ENCODE measurements around the gene ZNF467. TPM values are rescaled to one million over a fixed set of nuclear protein-coding genes. Genes with fewer than 3 reads are reported as not detected.

The ZNF467 gene
- total RNA-seq, 2 donors from 2014 or later, result 4.6 to 7.4 TPM

DNA sequence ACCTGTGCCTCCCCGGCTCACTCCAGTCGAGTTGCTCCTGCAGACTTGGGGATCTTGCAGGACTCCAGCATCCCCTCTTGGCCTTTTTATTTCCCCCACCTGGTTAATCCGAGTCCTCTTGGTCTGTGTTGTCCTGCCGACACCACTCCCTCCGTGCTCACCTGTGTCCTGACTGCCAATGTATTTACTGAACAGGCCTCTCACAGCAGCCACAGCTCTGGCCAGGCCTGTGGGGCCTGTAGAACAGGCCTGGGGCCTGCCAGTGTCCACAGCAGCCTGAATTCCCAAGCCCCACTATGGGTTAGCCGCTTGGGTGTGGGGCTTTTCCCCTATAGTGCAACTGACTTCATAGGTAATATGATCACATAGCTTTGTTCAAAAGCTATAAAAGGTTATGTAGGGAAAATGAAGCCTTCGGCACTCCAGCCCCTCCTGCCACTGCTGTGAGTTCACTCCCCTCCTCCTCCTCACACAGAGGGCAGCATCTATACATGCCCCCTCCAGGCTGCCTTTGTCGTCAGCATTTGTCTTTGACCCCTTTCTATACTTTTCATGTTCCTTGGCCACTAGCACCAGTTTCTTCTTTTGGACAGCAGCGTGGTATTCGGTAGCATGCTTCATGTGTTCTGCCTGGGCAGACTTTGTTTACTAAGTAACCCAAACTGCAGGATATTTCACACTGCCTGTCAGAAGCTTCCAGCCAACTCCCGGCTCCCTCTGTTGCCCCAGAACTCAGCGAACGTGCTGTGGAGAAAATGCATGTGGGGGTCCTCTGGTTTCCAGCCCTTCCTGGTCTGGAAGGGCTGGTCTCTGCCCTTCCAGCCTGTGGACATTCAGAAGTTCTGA is 46.1 kb downstream of the ZNF467 start:
- no peaks in the 10 kb centered on the region for H3K27me3 ChIP-seq (replicated peaks; ENCODE audit: insufficient read depth)
- no peaks in the 10 kb centered on the region for H3K9me3 ChIP-seq
- no peaks in the 10 kb centered on the region for H3K4me1 ChIP-seq (ENCODE audit: control insufficient read depth in 1 of 2, low read depth in 2 of 2)
- ATAC-seq (ENCODE audit: insufficient number of reproducible peaks, low FRiP score, low read depth) (no peak), DNase-seq (ENCODE audit: low spot score) (no peak)
- H3K4me3 ChIP-seq, result no peak overlapping the region
- H3K36me3 ChIP-seq, result peaks cover 63% of the 10 kb centered on the region
- H3K27ac ChIP-seq, result no peak overlapping the region
- TF ChIP-seq, protein P1, sequence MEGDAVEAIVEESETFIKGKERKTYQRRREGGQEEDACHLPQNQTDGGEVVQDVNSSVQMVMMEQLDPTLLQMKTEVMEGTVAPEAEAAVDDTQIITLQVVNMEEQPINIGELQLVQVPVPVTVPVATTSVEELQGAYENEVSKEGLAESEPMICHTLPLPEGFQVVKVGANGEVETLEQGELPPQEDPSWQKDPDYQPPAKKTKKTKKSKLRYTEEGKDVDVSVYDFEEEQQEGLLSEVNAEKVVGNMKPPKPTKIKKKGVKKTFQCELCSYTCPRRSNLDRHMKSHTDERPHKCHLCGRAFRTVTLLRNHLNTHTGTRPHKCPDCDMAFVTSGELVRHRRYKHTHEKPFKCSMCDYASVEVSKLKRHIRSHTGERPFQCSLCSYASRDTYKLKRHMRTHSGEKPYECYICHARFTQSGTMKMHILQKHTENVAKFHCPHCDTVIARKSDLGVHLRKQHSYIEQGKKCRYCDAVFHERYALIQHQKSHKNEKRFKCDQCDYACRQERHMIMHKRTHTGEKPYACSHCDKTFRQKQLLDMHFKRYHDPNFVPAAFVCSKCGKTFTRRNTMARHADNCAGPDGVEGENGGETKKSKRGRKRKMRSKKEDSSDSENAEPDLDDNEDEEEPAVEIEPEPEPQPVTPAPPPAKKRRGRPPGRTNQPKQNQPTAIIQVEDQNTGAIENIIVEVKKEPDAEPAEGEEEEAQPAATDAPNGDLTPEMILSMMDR (IDR thresholded peaks at IDR 0.05), result no peak

DNA sequence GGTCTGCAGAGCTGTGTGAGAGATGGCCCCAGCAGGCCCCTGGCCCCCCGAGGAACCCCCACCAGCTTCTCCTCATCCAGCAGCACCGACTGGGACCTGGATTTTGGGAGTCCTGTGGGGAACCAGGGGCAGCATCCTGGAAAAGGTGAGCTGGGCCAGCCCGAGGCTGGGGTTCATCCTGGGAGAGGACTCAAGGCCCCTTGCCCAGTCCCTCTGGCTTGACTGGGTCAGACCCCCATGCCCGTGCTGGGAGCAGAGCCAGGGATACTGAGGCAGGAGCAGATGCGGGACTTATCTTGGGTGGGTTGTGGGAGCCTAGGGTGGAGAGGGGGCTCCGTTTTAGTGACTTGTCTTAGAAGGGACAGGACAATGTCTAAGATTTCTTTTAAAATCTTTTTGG is 47.5 kb downstream of the ZNF467 start:
- H3K9me3 ChIP-seq, result no peaks in the 10 kb centered on the region
- TF ChIP-seq, protein P1 (IDR thresholded peaks at IDR 0.05), result no peak
- H3K27ac ChIP-seq, result no peak overlapping the region
- no peak for DNase-seq (ENCODE audit: low spot score)
- no peak overlapping the region for H3K4me3 ChIP-seq
- no peaks in the 10 kb centered on the region for H3K27me3 ChIP-seq (replicated peaks; ENCODE audit: insufficient read depth)
- H3K4me1 ChIP-seq (ENCODE audit: control insufficient read depth in 1 of 2, low read depth in 2 of 2), result no peaks in the 10 kb centered on the region
- H3K36me3 ChIP-seq, result peaks cover 61% of the 10 kb centered on the region
- ATAC-seq (ENCODE audit: insufficient number of reproducible peaks, low FRiP score, low read depth), result no peak

DNA sequence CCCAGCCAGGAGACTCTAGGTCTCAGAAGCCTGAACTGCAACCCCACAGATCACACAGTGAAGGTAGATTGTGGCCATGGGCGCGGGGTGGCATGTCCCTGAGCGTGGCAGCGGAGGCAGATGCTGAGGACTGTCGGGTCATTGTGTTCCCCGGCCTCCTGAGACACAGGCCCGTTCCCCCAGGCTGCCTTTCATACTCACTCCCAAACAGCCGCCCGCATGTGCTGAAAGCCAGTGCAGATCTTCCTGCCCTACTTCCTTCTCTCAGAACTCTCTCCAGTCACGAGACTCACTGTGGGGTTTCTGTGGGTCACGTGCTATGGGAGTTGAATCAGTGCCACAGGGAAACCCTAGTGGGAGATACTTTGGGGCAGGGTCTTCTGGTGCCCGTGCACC is 48.0 kb downstream of the ZNF467 start:
- no peak for ATAC-seq (ENCODE audit: insufficient number of reproducible peaks, low FRiP score, low read depth)
- TF ChIP-seq, protein P1 (IDR thresholded peaks at IDR 0.05), result no peak
- Histone ChIP-seq H3K36me3 (peaks cover 64% of the 10 kb centered on the region), H3K4me1 (ENCODE audit: control insufficient read depth in 1 of 2, low read depth in 2 of 2) (peaks cover 0 to 3% of the 10 kb centered on the region in 2 donors), H3K27ac (no peak overlapping the region), H3K4me3 (no peak overlapping the region), H3K9me3 (no peaks in the 10 kb centered on the region), H3K27me3 (replicated peaks; ENCODE audit: insufficient read depth) (no peaks in the 10 kb centered on the region)
- DNase-seq (ENCODE audit: low spot score), result no peak

DNA sequence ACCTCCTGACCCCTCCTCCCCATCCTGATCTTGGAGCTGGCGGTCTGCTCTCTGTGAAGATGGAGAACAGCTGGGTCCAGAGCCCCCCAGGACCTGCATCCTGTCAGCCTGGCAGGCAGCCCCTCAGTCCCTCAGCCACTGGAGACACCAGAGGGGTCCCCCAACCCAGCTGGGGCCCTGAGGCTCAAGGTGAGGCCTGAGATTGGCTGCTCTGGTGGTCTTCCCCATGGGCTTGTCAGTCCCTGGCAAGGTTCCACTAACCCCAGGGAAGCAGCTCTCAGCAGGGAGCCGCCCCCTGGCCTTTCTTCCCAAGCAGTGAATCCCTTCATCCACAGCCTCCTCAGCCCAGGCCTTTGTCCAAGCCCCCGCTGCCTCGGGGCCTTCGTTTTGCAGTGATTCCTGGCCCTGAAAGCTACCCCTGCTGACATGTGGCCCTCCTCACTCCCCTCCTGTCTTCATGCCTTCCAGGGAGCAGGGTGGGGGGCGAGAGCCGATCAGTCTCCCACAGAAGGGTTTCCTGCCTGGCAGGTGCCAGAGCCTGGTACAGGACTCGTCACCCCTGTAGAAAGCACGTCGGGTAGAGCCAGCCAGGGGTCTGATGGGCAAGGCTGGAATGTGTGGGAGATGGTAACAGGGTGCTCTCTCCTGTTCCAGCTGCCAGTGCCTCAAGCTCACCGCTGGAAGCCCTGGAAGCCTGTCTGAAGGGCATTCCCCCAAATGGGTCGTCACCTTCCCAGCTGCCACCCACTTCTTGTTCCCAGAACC is 48.5 kb downstream of the ZNF467 start:
- ATAC-seq (ENCODE audit: insufficient number of reproducible peaks, low FRiP score, low read depth), result no peak
- TF ChIP-seq, protein P1 (IDR thresholded peaks at IDR 0.05), result no peak
- no peak for DNase-seq (ENCODE audit: low spot score)
- Histone ChIP-seq H3K36me3 (peaks cover 59% of the 10 kb centered on the region), H3K4me3 (no peak overlapping the region), H3K27me3 (replicated peaks; ENCODE audit: insufficient read depth) (no peaks in the 10 kb centered on the region), H3K9me3 (no peaks in the 10 kb centered on the region), H3K27ac (no peak overlapping the region), H3K4me1 (ENCODE audit: control insufficient read depth in 1 of 2, low read depth in 2 of 2) (peaks cover 0 to 8% of the 10 kb centered on the region in 2 donors)

DNA sequence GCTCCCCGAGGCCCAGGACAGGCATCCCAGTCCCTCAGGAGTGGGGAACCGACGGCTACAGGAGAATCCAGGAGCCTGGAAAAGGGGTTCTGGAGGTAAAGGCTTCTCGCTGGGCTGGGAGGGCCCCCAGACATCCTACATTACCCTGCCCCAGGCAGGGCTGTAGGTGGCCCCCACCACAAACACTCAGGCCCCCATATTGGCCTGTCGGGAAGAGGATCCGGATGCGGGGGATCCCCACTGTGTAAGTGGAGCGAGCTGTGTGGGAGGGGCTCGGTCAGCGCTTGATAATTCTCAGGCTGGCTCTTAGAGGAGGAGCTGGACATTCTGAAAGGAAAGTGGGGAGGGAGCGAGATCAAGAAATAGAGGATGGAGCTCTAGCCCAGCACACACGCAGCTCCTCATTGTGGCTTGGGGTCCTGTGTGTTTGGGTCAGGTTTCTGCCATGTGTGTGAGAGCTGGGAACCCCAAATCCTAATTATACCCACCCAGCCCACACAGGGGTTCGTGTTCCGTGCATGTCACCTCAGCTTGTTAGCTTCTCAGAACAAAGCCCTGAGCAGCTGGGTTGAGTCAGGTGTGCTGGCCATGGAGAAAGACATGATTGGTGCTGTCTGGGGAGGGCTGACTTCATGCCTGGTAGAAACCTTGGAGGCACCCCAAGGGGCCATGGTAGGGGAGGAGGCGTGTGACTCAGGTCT is 49.4 kb downstream of the ZNF467 start:
- TF ChIP-seq, protein P1 (IDR thresholded peaks at IDR 0.05), result no peak
- DNase-seq (ENCODE audit: low spot score) (no peak), ATAC-seq (ENCODE audit: insufficient number of reproducible peaks, low FRiP score, low read depth) (no peak)
- peaks cover 0 to 15% of the 10 kb centered on the region in 2 donors for H3K4me1 ChIP-seq (ENCODE audit: control insufficient read depth in 1 of 2, low read depth in 2 of 2)
- no peaks in the 10 kb centered on the region for H3K27me3 ChIP-seq (replicated peaks; ENCODE audit: insufficient read depth)
- no peak overlapping the region for H3K4me3 ChIP-seq
- no peaks in the 10 kb centered on the region for H3K9me3 ChIP-seq
- peaks cover 53% of the 10 kb centered on the region for H3K36me3 ChIP-seq
- no peak overlapping the region for H3K27ac ChIP-seq
